Smooth muscle cell of the brain vasculature (primary cell): ENCODE data around the gene NUDT3.
"Not testable (repeated sequence)": the region's sequence is repeated elsewhere in the genome, so short reads cannot be mapped to it uniquely, and the experiment has no call there.

Experiments used
- DNase-seq: peaks from one replicate; pipeline ENCODE4 v3.0.0-alpha.2; 2012; ENCODE audit warnings: low read depth, low spot score

NUDT3 gene

GRCh38 chr6:34393191-34393965 lies 909 bp upstream of the NUDT3 start:
- no peak for DNase-seq

- DNase-seq, result no peak
Observed at GRCh38 chr6:34391786-34392496, 528 bp downstream of the NUDT3 start.

- no peak for DNase-seq
Observed at GRCh38 chr6:34391473-34391785, 1.0 kb downstream of the NUDT3 start.

GRCh38 chr6:34390531-34391472 lies 1.7 kb downstream of the NUDT3 start:
- no peak for DNase-seq

- DNase-seq, result no peak
Observed at GRCh38 chr6:34389034-34389433, 3.4 kb downstream of the NUDT3 start.

GRCh38 chr6:34388421-34388820 lies 4.0 kb downstream of the NUDT3 start:
- DNase-seq, result no peak

GRCh38 chr6:34386316-34387137 lies 5.9 kb downstream of the NUDT3 start:
- DNase-seq, result peak; percentile 43

- no peak for DNase-seq
Observed at GRCh38 chr6:34385793-34386195, 6.7 kb downstream of the NUDT3 start.

GRCh38 chr6:34384321-34385153 lies 7.9 kb downstream of the NUDT3 start:
- no peak for DNase-seq

- DNase-seq, result no peak
Observed at GRCh38 chr6:34383656-34384320, 8.7 kb downstream of the NUDT3 start.

- DNase-seq, result no peak
Observed at GRCh38 chr6:34383161-34383631, 9.3 kb downstream of the NUDT3 start.

- no peak for DNase-seq
Observed at GRCh38 chr6:34381081-34381480, 11.4 kb downstream of the NUDT3 start.

- DNase-seq, result no peak
Observed at GRCh38 chr6:34378470-34378869, 14.0 kb downstream of the NUDT3 start.

GRCh38 chr6:34377984-34378383 lies 14.5 kb downstream of the NUDT3 start:
- DNase-seq, result no peak

GRCh38 chr6:34377571-34377970 lies 14.9 kb downstream of the NUDT3 start:
- DNase-seq, result not testable (repeated sequence)

- no peak for DNase-seq
Observed at GRCh38 chr6:34375833-34376232, 16.6 kb downstream of the NUDT3 start.

- DNase-seq, result no peak
Observed at GRCh38 chr6:34374508-34374907, 18.0 kb downstream of the NUDT3 start.

GRCh38 chr6:34374069-34374468 lies 18.4 kb downstream of the NUDT3 start:
- no peak for DNase-seq

GRCh38 chr6:34373511-34373910 lies 19.0 kb downstream of the NUDT3 start:
- no peak for DNase-seq

- not testable (repeated sequence) for DNase-seq
Observed at GRCh38 chr6:34371865-34372264, 20.6 kb downstream of the NUDT3 start.
